Adrenal gland (tissue), 5 donors: Measurements from ENCODE around the gene MAD2L1BP.

Experiments
- POLR2A ChIP-seq, 2 donors: fragments of 450-650 bp; IDR thresholded peaks; one replicate each; pipeline ENCODE4 v1.6.1; 2017; ENCODE audit warnings: antibody characterized with exemption in 2 of 2, mild to moderate bottlenecking in 2 of 2, moderate library complexity in 1 of 2
- TF ChIP-seq, protein P1 (sequence below), 6 experiments: fragments of 450-650 bp in 4 of 6; fragments of 200-600 bp in 2 of 6; sonication (generic) in 1 of 6; IDR thresholded peaks; 1 replicate in 5 of 6; 2 replicates in 1 of 6; pipeline versions ENCODE4 v1.5.1 to v1.8.0; 2016 to 2021; ENCODE audit warnings: antibody characterized with exemption in 6 of 6, mild to moderate bottlenecking in 2 of 6, moderate library complexity in 1 of 6
- donor health status: DM: no; HTN: no; CAD: no.

DNA sequence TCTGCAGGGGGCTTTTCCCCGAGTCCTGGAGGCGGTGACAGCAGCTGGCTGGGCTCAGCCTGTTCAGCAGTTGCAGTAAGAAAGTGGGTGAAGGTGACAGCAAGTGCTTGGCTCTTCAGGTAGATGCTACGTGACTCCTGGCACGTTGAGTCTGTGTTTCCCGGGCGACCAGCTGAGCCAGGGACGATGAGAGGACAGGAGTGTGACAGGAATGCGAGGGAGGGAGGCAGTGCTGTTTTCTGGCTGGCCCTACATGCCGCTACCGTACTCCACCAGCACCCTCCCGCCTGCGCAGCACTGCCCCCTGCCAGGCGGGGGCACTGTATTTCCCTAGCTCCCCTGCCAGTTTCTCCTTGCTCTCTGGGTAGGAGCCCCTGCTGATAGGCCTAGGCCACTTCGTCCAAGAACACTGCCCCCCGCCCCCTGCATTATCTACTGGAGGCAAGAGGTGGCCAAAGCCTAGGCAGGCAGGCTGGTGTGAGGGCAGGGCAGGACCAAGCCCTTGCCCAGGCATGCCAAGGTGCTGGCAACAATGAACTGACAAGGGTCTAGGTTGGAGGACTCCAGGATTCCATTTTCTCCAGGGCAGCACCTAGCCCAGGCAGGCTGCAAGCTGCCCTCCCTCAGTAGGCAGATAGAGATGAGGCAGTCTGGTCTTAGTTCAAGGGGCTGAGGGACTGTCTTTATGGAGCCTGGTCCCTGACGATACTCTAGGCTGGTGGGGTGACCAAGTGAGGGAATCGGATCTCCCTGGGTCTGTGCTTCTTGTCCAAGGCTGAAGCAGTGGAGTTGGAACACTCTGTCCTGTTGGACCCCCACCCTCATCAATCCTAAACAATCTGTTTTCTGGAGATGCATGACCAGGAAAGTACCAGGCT lies 32.8 kb downstream of the MAD2L1BP start:
- TF ChIP-seq, protein P1, sequence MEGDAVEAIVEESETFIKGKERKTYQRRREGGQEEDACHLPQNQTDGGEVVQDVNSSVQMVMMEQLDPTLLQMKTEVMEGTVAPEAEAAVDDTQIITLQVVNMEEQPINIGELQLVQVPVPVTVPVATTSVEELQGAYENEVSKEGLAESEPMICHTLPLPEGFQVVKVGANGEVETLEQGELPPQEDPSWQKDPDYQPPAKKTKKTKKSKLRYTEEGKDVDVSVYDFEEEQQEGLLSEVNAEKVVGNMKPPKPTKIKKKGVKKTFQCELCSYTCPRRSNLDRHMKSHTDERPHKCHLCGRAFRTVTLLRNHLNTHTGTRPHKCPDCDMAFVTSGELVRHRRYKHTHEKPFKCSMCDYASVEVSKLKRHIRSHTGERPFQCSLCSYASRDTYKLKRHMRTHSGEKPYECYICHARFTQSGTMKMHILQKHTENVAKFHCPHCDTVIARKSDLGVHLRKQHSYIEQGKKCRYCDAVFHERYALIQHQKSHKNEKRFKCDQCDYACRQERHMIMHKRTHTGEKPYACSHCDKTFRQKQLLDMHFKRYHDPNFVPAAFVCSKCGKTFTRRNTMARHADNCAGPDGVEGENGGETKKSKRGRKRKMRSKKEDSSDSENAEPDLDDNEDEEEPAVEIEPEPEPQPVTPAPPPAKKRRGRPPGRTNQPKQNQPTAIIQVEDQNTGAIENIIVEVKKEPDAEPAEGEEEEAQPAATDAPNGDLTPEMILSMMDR (IDR thresholded peaks at IDR 0.05) = peak; percentile 15 to 54 (median 44)
- no peak for TF ChIP-seq POLR2A (IDR thresholded peaks at IDR 0.05)
